ENCODE data around the gene SPOCD1.

DNA sequence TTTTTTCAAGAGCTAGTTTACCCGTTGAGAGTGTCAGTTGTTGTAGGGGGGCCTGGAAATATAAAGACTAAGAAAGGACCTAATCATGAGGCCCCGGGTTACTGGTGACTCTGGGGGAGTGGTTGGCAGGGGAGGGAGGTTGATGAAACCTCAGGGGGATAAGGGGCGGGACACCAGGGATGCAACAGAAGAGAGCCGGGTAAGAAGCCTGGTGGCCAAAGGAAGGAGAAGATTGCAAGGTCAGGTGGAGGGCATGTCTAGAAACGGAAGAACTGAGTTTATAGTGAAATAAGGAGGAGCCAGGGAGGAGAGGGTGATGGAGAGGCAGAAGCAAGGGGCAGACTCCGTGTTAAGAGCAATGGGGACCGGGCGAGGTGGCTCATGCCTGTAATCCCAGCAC, 12.5 kb upstream of the SPOCD1 start:
- TF ChIP-seq POLR2AphosphoS5 (IDR thresholded peaks at IDR 0.05; ENCODE audit: low read depth), result no peak
- TF ChIP-seq, protein P1, sequence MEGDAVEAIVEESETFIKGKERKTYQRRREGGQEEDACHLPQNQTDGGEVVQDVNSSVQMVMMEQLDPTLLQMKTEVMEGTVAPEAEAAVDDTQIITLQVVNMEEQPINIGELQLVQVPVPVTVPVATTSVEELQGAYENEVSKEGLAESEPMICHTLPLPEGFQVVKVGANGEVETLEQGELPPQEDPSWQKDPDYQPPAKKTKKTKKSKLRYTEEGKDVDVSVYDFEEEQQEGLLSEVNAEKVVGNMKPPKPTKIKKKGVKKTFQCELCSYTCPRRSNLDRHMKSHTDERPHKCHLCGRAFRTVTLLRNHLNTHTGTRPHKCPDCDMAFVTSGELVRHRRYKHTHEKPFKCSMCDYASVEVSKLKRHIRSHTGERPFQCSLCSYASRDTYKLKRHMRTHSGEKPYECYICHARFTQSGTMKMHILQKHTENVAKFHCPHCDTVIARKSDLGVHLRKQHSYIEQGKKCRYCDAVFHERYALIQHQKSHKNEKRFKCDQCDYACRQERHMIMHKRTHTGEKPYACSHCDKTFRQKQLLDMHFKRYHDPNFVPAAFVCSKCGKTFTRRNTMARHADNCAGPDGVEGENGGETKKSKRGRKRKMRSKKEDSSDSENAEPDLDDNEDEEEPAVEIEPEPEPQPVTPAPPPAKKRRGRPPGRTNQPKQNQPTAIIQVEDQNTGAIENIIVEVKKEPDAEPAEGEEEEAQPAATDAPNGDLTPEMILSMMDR (IDR thresholded peaks at IDR 0.05; ENCODE audit: insufficient read depth, low read length), result no peak
- TF ChIP-seq, protein P2, sequence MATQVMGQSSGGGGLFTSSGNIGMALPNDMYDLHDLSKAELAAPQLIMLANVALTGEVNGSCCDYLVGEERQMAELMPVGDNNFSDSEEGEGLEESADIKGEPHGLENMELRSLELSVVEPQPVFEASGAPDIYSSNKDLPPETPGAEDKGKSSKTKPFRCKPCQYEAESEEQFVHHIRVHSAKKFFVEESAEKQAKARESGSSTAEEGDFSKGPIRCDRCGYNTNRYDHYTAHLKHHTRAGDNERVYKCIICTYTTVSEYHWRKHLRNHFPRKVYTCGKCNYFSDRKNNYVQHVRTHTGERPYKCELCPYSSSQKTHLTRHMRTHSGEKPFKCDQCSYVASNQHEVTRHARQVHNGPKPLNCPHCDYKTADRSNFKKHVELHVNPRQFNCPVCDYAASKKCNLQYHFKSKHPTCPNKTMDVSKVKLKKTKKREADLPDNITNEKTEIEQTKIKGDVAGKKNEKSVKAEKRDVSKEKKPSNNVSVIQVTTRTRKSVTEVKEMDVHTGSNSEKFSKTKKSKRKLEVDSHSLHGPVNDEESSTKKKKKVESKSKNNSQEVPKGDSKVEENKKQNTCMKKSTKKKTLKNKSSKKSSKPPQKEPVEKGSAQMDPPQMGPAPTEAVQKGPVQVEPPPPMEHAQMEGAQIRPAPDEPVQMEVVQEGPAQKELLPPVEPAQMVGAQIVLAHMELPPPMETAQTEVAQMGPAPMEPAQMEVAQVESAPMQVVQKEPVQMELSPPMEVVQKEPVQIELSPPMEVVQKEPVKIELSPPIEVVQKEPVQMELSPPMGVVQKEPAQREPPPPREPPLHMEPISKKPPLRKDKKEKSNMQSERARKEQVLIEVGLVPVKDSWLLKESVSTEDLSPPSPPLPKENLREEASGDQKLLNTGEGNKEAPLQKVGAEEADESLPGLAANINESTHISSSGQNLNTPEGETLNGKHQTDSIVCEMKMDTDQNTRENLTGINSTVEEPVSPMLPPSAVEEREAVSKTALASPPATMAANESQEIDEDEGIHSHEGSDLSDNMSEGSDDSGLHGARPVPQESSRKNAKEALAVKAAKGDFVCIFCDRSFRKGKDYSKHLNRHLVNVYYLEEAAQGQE (IDR thresholded peaks at IDR 0.05; ENCODE audit: insufficient replicate concordance, low read depth), result no peak
- TF ChIP-seq SPI1 (IDR thresholded peaks at IDR 0.05; ENCODE audit: borderline replicate concordance, low read depth), result no peak
- TF ChIP-seq GABPA (IDR thresholded peaks at IDR 0.05; ENCODE audit: low read depth), result no peak

All from HL-60 (cell line).